OCI-LY7 (cell line): ENCODE measurements around the gene ISLR. TPM values are rescaled to one million over a fixed set of nuclear protein-coding genes. Genes with fewer than 3 reads are reported as not detected.

Experiments used
- BruUV-seq: library from RNA; stranded (reverse); fragments of 400-500 nt; replicated peaks from 2 replicates; lab custom pipeline; 2021; lab: Mats Ljungman, UMichigan
- CTCF ChIA-PET: fragments of 300-600 bp; sonication (Branson Sonifier 250); formaldehyde crosslinking; loops from one replicate; lab custom pipeline; 2022; ENCODE audit warnings: antibody characterized with exemption; ENCODE audit not compliant: unreplicated experiment; lab: Charles Lee
- POLR2A ChIA-PET: fragments of 300-600 bp; sonication (Branson Sonifier 250); formaldehyde crosslinking; loops from one replicate; lab custom pipeline; 2022; ENCODE audit warnings: antibody characterized with exemption; lab: Charles Lee
- DNase-seq: peaks from one replicate; pipeline ENCODE4 v3.0.0-alpha.2; 2015; ENCODE audit warnings: low spot score
- H2AFZ ChIP-seq: fragments of 200-600 bp; sonication (generic), shearing (Covaris generic); 2 replicates; pipeline ENCODE4 v1.6.1; 2014; ENCODE audit warnings: mild to moderate bottlenecking, antibody characterized with exemption, low read length, moderate library complexity
- H3K27ac ChIP-seq: fragments of 200-600 bp; sonication (generic); 2 replicates; pipeline ENCODE4 v1.5.1; 2014; ENCODE audit warnings: mixed run types, low read depth, mild to moderate bottlenecking, moderate library complexity, low read length, inconsistent platforms; ENCODE audit not compliant: poor library complexity, severe bottlenecking
- H3K36me3 ChIP-seq: fragments of 200-600 bp; sonication (generic); 2 replicates; pipeline ENCODE4 v1.6.1; 2014; ENCODE audit warnings: mild to moderate bottlenecking, antibody characterized with exemption, low read length, moderate library complexity, mixed read lengths; ENCODE audit not compliant: insufficient read depth
- H3K4me1 ChIP-seq: fragments of 200-600 bp; sonication (generic); 2 replicates; pipeline ENCODE4 v1.5.1; 2014; ENCODE audit warnings: mild to moderate bottlenecking, low read length; ENCODE audit not compliant: insufficient read depth, poor library complexity, severe bottlenecking
- H3K4me2 ChIP-seq: fragments of 200-600 bp; sonication (generic); 2 replicates; pipeline ENCODE4 v1.6.1; 2014; ENCODE audit warnings: mild to moderate bottlenecking, low read length
- H3K4me3 ChIP-seq: fragments of 200-600 bp; sonication (generic); 2 replicates; pipeline ENCODE4 v1.5.1; 2014; ENCODE audit warnings: mild to moderate bottlenecking, low read depth, low read length; ENCODE audit not compliant: poor library complexity, severe bottlenecking
- H3K79me2 ChIP-seq: fragments of 200-600 bp; sonication (generic); 2 replicates; pipeline ENCODE4 v1.6.1; 2016; ENCODE audit warnings: low read depth, mild to moderate bottlenecking, low read length, moderate library complexity, mixed read lengths; ENCODE audit not compliant: insufficient read depth
- H3K9me2 ChIP-seq: fragments of 200-600 bp; sonication (generic); 2 replicates; pipeline ENCODE4 v1.6.1; 2016; ENCODE audit warnings: mild to moderate bottlenecking, low read length, mixed read lengths; ENCODE audit not compliant: insufficient read depth
- H3K9me3 ChIP-seq: fragments of 200-600 bp; sonication (generic); 2 replicates; pipeline ENCODE4 v1.6.1; 2014; ENCODE audit warnings: mild to moderate bottlenecking, mixed run types, low read length, mixed read lengths
- H4K20me1 ChIP-seq: fragments of 200-600 bp; sonication (generic); 2 replicates; pipeline ENCODE4 v1.6.1; 2014; ENCODE audit warnings: mild to moderate bottlenecking, antibody characterized with exemption, low read length, moderate library complexity, mixed read lengths; ENCODE audit not compliant: insufficient read depth
- EZH2phosphoT487 ChIP-seq: fragments of 200-600 bp; sonication (generic); IDR thresholded peaks from 2 replicates; pipeline ENCODE4 v1.6.1; 2018; ENCODE audit warnings: low read depth, borderline replicate concordance, mild to moderate bottlenecking, mixed run types, antibody characterized with exemption, low read length, moderate library complexity, mixed read lengths
- intact Hi-C: fragments of 100-400 bp; cut with micrococcal nuclease; formaldehyde crosslinking; loops from one replicate; pipeline ENCODE4 v1.10.0; 2022; ENCODE audit not compliant: unreplicated experiment
- total RNA-seq, 2 experiments: library from RNA; depleted of rRNA in 1 of 2; stranded (reverse); fragments of >200 nt in 1 of 2; shearing (Covaris generic) in 1 of 2; gene quantifications; 2 replicates each; pipeline ENCODE4 v1.2.3, GENCODE V29; 2014 to 2022
- TF ChIP-seq, protein P1 (sequence below): fragments of 200-600 bp; sonication (generic); conservative IDR thresholded peaks from 2 replicates; pipeline ENCODE4 v1.5.1; 2014; ENCODE audit warnings: mild to moderate bottlenecking, antibody characterized with exemption, low read length, moderate library complexity, mixed read lengths

The ISLR gene
- total RNA-seq, 2 experiments from 2014 or later, result not detected

- BruUV-seq, result no TSS peak
- Histone ChIP-seq H3K9me3 (no peaks in the 10 kb centered on the region), H3K27ac (no peak overlapping the region), H3K4me2 (no peak overlapping the region), H3K9me2 (no peaks in the 10 kb centered on the region), H3K4me3 (no peak overlapping the region), H2AFZ (no peak overlapping the region), H3K4me1 (no peaks in the 10 kb centered on the region), H3K79me2 (no peaks in the 10 kb centered on the region), H3K36me3 (no peaks in the 10 kb centered on the region), H4K20me1 (no peaks in the 10 kb centered on the region)
- no peak for DNase-seq
- TF ChIP-seq EZH2phosphoT487, result no peak
- TF ChIP-seq, protein P1, sequence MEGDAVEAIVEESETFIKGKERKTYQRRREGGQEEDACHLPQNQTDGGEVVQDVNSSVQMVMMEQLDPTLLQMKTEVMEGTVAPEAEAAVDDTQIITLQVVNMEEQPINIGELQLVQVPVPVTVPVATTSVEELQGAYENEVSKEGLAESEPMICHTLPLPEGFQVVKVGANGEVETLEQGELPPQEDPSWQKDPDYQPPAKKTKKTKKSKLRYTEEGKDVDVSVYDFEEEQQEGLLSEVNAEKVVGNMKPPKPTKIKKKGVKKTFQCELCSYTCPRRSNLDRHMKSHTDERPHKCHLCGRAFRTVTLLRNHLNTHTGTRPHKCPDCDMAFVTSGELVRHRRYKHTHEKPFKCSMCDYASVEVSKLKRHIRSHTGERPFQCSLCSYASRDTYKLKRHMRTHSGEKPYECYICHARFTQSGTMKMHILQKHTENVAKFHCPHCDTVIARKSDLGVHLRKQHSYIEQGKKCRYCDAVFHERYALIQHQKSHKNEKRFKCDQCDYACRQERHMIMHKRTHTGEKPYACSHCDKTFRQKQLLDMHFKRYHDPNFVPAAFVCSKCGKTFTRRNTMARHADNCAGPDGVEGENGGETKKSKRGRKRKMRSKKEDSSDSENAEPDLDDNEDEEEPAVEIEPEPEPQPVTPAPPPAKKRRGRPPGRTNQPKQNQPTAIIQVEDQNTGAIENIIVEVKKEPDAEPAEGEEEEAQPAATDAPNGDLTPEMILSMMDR, result no peak
- ChIA-PET POLR2A (no interaction called here), CTCF (no interaction called here)
- intact Hi-C loops, result no loop called here
Observed at GRCh38 chr15:74210729-74211128, 37.2 kb downstream of the ISLR start.

GRCh38 chr15:74211656-74212055, 38.1 kb downstream of the ISLR start:
- Histone ChIP-seq H3K4me3 (no peak overlapping the region), H3K4me1 (no peaks in the 10 kb centered on the region), H3K9me3 (no peaks in the 10 kb centered on the region), H3K36me3 (no peaks in the 10 kb centered on the region), H4K20me1 (no peaks in the 10 kb centered on the region), H2AFZ (no peak overlapping the region), H3K79me2 (no peaks in the 10 kb centered on the region), H3K4me2 (no peak overlapping the region), H3K9me2 (no peaks in the 10 kb centered on the region), H3K27ac (no peak overlapping the region)
- ChIA-PET POLR2A (no interaction called here), CTCF (no interaction called here)
- intact Hi-C loops, result no loop called here
- no peak for DNase-seq
- no TSS peak for BruUV-seq
- TF ChIP-seq EZH2phosphoT487, result no peak

GRCh38 chr15:74212494-74212893, 39.0 kb downstream of the ISLR start:
- DNase-seq, result no peak
- Histone ChIP-seq H3K9me3 (no peaks in the 10 kb centered on the region), H3K27ac (no peak overlapping the region), H3K4me1 (no peaks in the 10 kb centered on the region), H3K79me2 (no peaks in the 10 kb centered on the region), H4K20me1 (no peaks in the 10 kb centered on the region), H3K4me3 (no peak overlapping the region), H3K4me2 (no peak overlapping the region), H2AFZ (no peak overlapping the region), H3K9me2 (no peaks in the 10 kb centered on the region), H3K36me3 (no peaks in the 10 kb centered on the region)
- POLR2A ChIA-PET, result no interaction called here
- CTCF ChIA-PET, result no interaction called here
- no TSS peak for BruUV-seq
- TF ChIP-seq, protein P1, result no peak
- no peak for TF ChIP-seq EZH2phosphoT487
- intact Hi-C loops, result no loop called here
